ENCODE measurements around the gene RHOF.

RHOF gene

DNA sequence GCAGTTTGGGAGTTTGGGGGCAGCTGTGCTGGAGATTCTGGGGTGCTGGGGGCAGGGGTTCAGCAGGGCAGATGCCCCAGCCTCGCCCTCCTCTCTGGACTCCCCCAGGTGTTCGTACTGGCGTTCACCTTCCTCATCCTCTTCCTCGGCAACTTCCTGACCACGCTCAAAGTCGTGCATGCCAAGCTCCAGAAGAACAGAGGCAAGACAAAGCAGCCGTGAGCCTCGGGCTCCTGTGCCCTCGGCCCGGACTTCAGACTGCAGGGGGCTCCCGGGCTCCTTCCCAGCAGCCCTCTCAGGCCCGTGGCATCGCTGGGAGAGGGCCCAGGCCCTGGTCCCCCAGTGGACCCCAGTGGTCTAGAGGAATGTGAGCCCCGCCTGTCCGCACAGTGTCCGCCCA lies 18.0 kb downstream of the RHOF start:
- no peak for TF ChIP-seq EZH2phosphoT487 (conservative IDR thresholded peaks at IDR 0.05; ENCODE audit: low read length)
- TF ChIP-seq, protein P1, sequence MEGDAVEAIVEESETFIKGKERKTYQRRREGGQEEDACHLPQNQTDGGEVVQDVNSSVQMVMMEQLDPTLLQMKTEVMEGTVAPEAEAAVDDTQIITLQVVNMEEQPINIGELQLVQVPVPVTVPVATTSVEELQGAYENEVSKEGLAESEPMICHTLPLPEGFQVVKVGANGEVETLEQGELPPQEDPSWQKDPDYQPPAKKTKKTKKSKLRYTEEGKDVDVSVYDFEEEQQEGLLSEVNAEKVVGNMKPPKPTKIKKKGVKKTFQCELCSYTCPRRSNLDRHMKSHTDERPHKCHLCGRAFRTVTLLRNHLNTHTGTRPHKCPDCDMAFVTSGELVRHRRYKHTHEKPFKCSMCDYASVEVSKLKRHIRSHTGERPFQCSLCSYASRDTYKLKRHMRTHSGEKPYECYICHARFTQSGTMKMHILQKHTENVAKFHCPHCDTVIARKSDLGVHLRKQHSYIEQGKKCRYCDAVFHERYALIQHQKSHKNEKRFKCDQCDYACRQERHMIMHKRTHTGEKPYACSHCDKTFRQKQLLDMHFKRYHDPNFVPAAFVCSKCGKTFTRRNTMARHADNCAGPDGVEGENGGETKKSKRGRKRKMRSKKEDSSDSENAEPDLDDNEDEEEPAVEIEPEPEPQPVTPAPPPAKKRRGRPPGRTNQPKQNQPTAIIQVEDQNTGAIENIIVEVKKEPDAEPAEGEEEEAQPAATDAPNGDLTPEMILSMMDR (IDR thresholded peaks at IDR 0.05; ENCODE audit: insufficient read depth, low read length, poor library complexity, severe bottlenecking), result no peak
- Histone ChIP-seq H2AFZ (ENCODE audit: low read depth, low read length, severe bottlenecking) (no peak overlapping the region), H3K27me3 (ENCODE audit: low read length) (no peaks in the 10 kb centered on the region), H3K9me2 (replicated peaks; ENCODE audit: insufficient read depth, low read length) (no peaks in the 10 kb centered on the region), H3F3A (ENCODE audit: insufficient read depth) (peaks cover 6% of the 10 kb centered on the region), H3K9me3 (ENCODE audit: insufficient read depth, low read length) (no peaks in the 10 kb centered on the region), H3K4me3 (ENCODE audit: insufficient read depth, low read length, poor library complexity, severe bottlenecking) (no peak overlapping the region), H3K79me2 (ENCODE audit: insufficient read depth, low read length) (no peaks in the 10 kb centered on the region), H4K20me1 (ENCODE audit: low read depth, low read length) (no peaks in the 10 kb centered on the region), H3K27ac (ENCODE audit: low read depth, low read length) (no peak overlapping the region), H3K4me2 (ENCODE audit: low read depth, low read length, poor library complexity, severe bottlenecking) (no peak overlapping the region), H3K9ac (ENCODE audit: low read length) (no peak overlapping the region), H3K36me3 (ENCODE audit: low read length) (no peaks in the 10 kb centered on the region)

GRCh38 chr12:121774968-121775474 lies 18.5 kb downstream of the RHOF start:
- Histone ChIP-seq H3K9me3 (ENCODE audit: insufficient read depth, low read length) (no peaks in the 10 kb centered on the region), H4K20me1 (ENCODE audit: low read depth, low read length) (no peaks in the 10 kb centered on the region), H3K27ac (ENCODE audit: low read depth, low read length) (no peak overlapping the region), H3K4me3 (ENCODE audit: insufficient read depth, low read length, poor library complexity, severe bottlenecking) (no peak overlapping the region), H3K4me2 (ENCODE audit: low read depth, low read length, poor library complexity, severe bottlenecking) (no peak overlapping the region), H3K9ac (ENCODE audit: low read length) (no peak overlapping the region), H3K9me2 (replicated peaks; ENCODE audit: insufficient read depth, low read length) (no peaks in the 10 kb centered on the region), H3F3A (ENCODE audit: insufficient read depth) (peaks cover 6% of the 10 kb centered on the region), H3K27me3 (ENCODE audit: low read length) (no peaks in the 10 kb centered on the region), H2AFZ (ENCODE audit: low read depth, low read length, severe bottlenecking) (no peak overlapping the region), H3K79me2 (ENCODE audit: insufficient read depth, low read length) (no peaks in the 10 kb centered on the region), H3K36me3 (ENCODE audit: low read length) (no peaks in the 10 kb centered on the region)
- TF ChIP-seq, protein P1 (IDR thresholded peaks at IDR 0.05; ENCODE audit: insufficient read depth, low read length, poor library complexity, severe bottlenecking), result no peak
- TF ChIP-seq EZH2phosphoT487 (conservative IDR thresholded peaks at IDR 0.05; ENCODE audit: low read length), result no peak

DNA sequence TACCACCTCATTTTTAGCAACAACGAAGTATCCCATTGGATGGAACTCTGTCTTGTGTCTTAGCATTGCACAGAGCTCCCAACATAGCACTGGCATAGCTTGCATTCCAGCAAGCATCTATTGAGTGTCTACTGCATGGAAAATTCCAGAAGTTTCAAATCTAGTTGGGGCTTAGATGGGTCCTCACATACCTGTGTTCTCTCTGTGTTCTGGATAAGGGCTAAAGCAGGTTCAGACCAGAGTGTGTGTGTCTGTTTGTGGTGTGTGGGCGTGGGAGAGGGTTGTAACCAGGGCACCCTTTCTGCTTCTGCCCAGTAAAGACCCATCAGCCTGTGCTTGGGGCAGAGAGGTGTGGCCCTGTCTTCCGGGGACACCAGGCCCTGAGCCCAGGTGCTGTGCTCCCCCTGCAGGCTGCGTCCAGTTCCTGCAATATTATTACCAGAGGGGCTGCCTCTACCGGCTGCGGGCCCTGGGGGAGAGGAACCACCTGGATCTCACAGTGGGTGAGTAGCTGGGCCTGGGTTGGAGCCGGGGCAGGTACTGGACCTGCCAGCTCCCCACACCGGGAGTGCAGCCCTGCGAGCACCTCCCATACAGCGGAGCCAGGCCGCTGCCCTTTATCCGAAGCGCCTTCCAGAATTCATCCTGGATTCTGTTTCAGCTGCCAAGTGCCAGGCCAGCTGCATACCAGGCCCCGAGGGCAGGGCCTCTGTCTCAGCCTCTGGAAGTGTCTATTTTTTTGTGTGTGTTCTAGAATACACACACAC lies 20.3 kb downstream of the RHOF start:
- Histone ChIP-seq H3K4me3 (ENCODE audit: insufficient read depth, low read length, poor library complexity, severe bottlenecking) (no peak overlapping the region), H4K20me1 (ENCODE audit: low read depth, low read length) (no peaks in the 10 kb centered on the region), H3K79me2 (ENCODE audit: insufficient read depth, low read length) (no peaks in the 10 kb centered on the region), H3K9me3 (ENCODE audit: insufficient read depth, low read length) (no peaks in the 10 kb centered on the region), H3K9ac (ENCODE audit: low read length) (peak overlapping the region; percentile 25; the same call in 1 of the 2 replicates), H3K27me3 (ENCODE audit: low read length) (no peaks in the 10 kb centered on the region), H3K9me2 (replicated peaks; ENCODE audit: insufficient read depth, low read length) (no peaks in the 10 kb centered on the region), H3F3A (ENCODE audit: insufficient read depth) (peaks cover 6% of the 10 kb centered on the region), H3K36me3 (ENCODE audit: low read length) (no peaks in the 10 kb centered on the region), H3K4me2 (ENCODE audit: low read depth, low read length, poor library complexity, severe bottlenecking) (peak overlapping the region; percentile 17), H2AFZ (ENCODE audit: low read depth, low read length, severe bottlenecking) (peak overlapping the region; percentile 82), H3K27ac (ENCODE audit: low read depth, low read length) (0 out of 2 replicates have a peak overlapping the region, but pooled peaks have one; percentile 20)
- no peak for TF ChIP-seq EZH2phosphoT487 (conservative IDR thresholded peaks at IDR 0.05; ENCODE audit: low read length)
- TF ChIP-seq, protein P1 (IDR thresholded peaks at IDR 0.05; ENCODE audit: insufficient read depth, low read length, poor library complexity, severe bottlenecking), result peak; percentile 90
